Brain microvascular endothelial cell (primary cell): ENCODE data around the gene POU6F1.

Experiments used
- DNase-seq: peaks from one replicate; pipeline ENCODE4 v3.0.0-alpha.2; 2020
- H3K27ac ChIP-seq: fragments of 250-450 bp; sonication (Bioruptor Pico); 2 replicates; pipeline ENCODE4 v1.5.1; 2020; ENCODE audit warnings: mild to moderate bottlenecking, moderate library complexity
- H3K27me3 ChIP-seq: fragments of 250-450 bp; sonication (Bioruptor Pico); replicated peaks from 2 replicates; pipeline ENCODE4 v1.5.1; 2020; ENCODE audit warnings: mild to moderate bottlenecking
- H3K36me3 ChIP-seq: fragments of 250-450 bp; sonication (Bioruptor Pico); replicated peaks from 2 replicates; pipeline ENCODE4 v1.5.1; 2020; ENCODE audit warnings: mild to moderate bottlenecking
- H3K4me3 ChIP-seq: 2 replicates; pipeline ENCODE4 v1.5.1; 2011; ENCODE audit warnings: low read depth, mild to moderate bottlenecking, control low read depth, low read length, moderate library complexity
- in situ Hi-C: cut with HindIII; loops from 2 replicates; pipeline ENCODE4 v1.10.0; 2017; ENCODE audit warnings: low sequenced_read_pairs, low pct_ligation_motif_present
- TF ChIP-seq, protein P1 (sequence below): IDR thresholded peaks from 2 replicates; pipeline ENCODE4 v1.5.1; 2011; ENCODE audit warnings: low read depth, mild to moderate bottlenecking, moderate library complexity, low read length, control low read depth, inconsistent platforms; ENCODE audit errors: missing control alignments

Gene POU6F1

DNA sequence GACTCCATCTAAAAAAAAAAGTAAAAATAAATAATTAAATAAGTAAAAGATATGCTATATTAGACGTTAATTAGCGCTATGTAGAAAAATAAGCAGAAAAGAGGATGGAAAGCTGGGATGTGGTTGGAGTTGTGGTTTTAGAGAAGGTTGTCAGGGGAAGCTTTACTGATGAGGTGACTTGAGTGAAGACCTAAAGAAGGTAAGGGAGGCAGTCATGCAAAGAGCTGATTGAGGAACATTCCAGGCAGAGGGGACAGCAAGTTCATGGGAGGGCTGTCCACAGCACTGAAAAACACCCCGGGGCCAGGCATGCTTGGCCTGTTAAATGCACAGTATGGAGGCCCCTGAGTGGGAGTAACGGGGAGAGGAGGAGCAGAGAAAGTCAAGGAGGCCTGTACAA is 36.7 kb upstream of the POU6F1 start:
- DNase-seq, result no peak
- TF ChIP-seq, protein P1, sequence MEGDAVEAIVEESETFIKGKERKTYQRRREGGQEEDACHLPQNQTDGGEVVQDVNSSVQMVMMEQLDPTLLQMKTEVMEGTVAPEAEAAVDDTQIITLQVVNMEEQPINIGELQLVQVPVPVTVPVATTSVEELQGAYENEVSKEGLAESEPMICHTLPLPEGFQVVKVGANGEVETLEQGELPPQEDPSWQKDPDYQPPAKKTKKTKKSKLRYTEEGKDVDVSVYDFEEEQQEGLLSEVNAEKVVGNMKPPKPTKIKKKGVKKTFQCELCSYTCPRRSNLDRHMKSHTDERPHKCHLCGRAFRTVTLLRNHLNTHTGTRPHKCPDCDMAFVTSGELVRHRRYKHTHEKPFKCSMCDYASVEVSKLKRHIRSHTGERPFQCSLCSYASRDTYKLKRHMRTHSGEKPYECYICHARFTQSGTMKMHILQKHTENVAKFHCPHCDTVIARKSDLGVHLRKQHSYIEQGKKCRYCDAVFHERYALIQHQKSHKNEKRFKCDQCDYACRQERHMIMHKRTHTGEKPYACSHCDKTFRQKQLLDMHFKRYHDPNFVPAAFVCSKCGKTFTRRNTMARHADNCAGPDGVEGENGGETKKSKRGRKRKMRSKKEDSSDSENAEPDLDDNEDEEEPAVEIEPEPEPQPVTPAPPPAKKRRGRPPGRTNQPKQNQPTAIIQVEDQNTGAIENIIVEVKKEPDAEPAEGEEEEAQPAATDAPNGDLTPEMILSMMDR, result no peak
- Histone ChIP-seq H3K36me3 (peaks cover 9% of the 10 kb centered on the region), H3K27me3 (no peaks in the 10 kb centered on the region), H3K27ac (no peak overlapping the region), H3K4me3 (no peak overlapping the region)
- in situ Hi-C loops, result no loop called here

DNA sequence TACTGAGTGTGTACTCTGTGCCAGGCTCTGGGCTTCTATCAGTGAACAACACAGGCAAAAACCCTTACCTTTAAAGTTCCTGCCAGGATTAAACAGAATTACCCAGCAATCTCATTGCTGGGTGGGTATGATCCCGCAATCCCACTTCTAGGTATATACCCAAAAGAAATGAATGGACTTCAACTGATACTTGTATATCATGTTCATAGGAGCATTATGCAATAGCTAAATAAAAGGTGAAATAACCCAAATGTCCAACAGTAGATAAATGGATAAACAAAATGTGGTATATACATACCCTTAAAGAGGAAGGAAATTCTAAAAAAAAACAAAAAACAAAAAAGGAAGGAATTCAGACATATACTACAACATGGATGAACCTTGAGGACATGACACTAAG is 35.4 kb upstream of the POU6F1 start:
- TF ChIP-seq, protein P1, result no peak

DNA sequence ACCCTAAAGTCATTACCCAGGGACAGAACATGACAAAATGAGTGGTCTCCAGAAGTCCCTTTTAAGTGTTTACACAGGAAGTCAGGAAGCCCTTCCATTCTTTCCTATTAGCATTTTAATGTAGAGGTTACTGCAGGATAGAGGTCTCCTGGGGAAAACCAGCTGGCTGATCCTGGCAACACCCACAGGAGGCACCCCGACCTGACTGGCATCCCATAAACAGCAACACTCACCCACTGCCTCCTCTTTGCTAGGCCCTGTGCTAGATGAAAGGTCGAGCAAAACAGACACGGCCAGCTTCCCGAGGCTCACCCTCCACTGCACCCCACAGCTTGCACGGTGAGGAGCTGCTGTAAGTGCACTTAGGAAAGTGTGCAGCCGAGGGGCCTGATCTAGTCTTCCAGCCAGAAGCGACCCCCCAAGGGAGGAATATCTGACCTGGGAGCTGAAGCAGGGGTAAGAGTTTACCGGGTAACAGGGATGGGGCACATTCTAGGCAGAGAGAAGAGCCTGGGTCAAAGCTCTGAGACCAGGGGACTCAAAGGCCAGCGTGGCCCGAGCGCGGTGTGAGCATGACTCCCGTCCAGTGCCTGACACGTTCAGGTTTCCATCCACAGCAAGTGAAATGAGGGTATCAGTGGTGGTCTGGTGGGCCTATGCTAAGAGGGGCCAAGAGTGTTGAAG is 29.8 kb upstream of the POU6F1 start:
- no peak overlapping the region for H3K27ac ChIP-seq
- TF ChIP-seq, protein P1, result no peak
- no peaks in the 10 kb centered on the region for H3K27me3 ChIP-seq
- DNase-seq, result no peak
- peaks cover 31% of the 10 kb centered on the region for H3K36me3 ChIP-seq
- no peak overlapping the region for H3K4me3 ChIP-seq
- in situ Hi-C loops, result no loop called here

More for the DNA sequence above, 35.4 kb upstream of the POU6F1 start:
- no peak overlapping the region for H3K27ac ChIP-seq
- no peak for DNase-seq
- in situ Hi-C loops, result no loop called here
- H3K4me3 ChIP-seq, result no peak overlapping the region
- peaks cover 9% of the 10 kb centered on the region for H3K36me3 ChIP-seq
- H3K27me3 ChIP-seq, result no peaks in the 10 kb centered on the region

DNA sequence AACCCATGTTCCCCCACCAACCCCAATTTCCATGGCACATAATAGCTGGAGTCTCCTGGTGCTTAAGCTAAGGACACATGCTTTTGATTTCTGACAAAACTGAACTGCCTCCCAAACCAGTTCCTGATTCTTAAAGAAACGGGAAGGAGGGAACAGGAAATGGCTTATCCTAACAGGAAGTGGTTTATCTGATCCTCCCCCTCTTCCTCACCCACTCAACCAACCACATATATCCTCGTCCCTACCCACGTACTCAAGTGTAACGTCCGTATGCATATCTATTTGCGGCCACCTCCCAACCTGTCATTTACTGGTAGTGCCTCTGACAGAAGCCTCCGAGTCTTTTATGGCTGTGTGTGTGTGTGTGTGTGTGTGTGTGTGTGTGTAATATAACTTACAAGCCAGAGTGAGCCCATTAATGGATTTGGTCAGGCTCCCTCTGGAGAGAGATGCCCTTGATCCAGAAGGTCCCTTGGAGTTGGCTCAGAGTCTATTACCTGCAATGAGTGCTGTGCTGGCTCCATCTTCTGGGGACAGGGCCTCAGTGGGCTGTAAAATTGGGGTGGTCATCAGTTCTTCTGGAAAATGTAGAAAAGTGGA is 28.5 kb upstream of the POU6F1 start:
- peak; percentile 29 for DNase-seq
- H3K27me3 ChIP-seq, result no peaks in the 10 kb centered on the region
- no peak overlapping the region for H3K27ac ChIP-seq
- peaks cover 41% of the 10 kb centered on the region for H3K36me3 ChIP-seq
- no peak overlapping the region for H3K4me3 ChIP-seq
- TF ChIP-seq, protein P1, result peak; percentile 17
- in situ Hi-C loops, result no loop called here

DNA sequence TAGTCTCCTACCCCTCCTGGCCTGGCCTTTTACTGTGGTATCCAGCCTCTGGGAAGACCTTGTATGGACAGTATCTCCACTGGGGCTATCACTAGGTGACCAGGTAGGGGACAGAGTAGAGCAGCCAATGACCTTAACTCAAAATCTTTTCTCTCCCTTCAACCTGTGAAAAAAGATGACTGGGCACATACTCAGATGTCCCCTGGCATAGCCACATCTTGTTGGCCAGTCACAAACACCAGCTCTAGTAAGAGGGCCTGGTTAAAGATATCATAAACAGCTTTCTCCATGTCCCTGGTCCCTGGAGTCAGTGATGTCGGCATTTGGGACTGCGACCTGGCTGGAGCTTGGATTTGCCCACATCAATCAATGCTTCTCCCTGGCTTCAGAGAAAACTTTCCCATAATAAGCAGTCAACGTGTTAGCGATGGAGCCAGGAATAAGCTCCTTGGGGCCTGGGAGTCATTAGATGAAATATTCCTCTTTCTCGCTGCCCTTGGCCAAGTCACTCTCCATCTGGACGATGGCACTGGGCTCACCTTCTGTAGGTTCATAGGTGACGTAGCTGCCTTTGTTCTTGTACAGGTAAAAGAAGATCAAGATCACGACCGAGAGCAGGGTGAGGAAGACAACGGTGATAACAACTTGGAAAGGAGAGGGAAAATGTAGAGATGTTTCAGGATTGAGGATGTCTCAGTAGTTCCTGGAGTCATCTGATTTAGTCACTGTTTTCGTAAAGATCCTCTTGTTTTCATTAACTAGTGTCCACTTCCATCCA is 27.8 kb upstream of the POU6F1 start:
- peaks cover 41% of the 10 kb centered on the region for H3K36me3 ChIP-seq
- H3K27me3 ChIP-seq, result no peaks in the 10 kb centered on the region
- TF ChIP-seq, protein P1, result no peak
- H3K27ac ChIP-seq, result no peak overlapping the region
- H3K4me3 ChIP-seq, result no peak overlapping the region
- in situ Hi-C loops, result no loop called here
- DNase-seq, result no peak
